PC-3 (cell line): Measurements from ENCODE around the gene CHD2.

Source experiments
- CTCF ChIP-seq: fragments of 300-600 bp; sonication (generic); conservative IDR thresholded peaks from 2 replicates; pipeline ENCODE4 v1.5.1; 2017; ENCODE audit warnings: antibody characterized with exemption, low read depth, mild to moderate bottlenecking, low read length
- EZH2 ChIP-seq: fragments of 300-600 bp; sonication (generic); IDR thresholded peaks from one replicate; pipeline ENCODE4 v1.6.1; 2017; ENCODE audit warnings: antibody characterized with exemption, mild to moderate bottlenecking, low read length; ENCODE audit not compliant: unreplicated experiment
- EZH2phosphoT487 ChIP-seq: fragments of 300-600 bp; sonication (generic); IDR thresholded peaks from 2 replicates; pipeline ENCODE4 v1.6.1; 2018; ENCODE audit warnings: mild to moderate bottlenecking, antibody characterized with exemption, low read length, borderline replicate concordance

DNA sequence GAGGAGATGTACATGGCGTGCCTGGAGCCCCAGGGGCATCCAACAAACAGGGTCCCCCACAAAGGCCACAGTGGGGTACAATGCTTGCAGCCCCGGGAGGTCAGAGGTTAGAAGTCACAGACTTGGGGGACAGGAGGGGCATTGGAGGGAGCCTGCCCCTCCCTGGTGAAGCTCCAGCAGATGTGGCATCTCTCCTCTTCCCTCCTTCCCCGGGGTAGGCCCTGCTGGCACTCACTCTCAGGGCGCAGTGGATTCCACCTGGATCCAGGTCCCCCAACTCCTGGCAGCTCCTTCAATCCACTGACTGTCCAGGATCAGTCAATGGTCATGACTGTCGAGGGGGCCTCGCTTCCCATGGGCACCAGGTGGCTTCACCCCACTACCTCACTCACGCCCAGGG, 156.7 kb downstream of the CHD2 start:
- TF ChIP-seq CTCF (no peak), EZH2phosphoT487 (no peak), EZH2 (no peak)
